Endothelial cell of umbilical vein (primary cell): ENCODE measurements around the gene ADAP1. TPM values are rescaled to one million over a fixed set of nuclear protein-coding genes. Genes with fewer than 3 reads are reported as not detected.

Experiments
- BruUV-seq: library from RNA; stranded (reverse); fragments of 400-500 nt; replicated peaks from 2 replicates; lab custom pipeline; 2021; lab: Mats Ljungman, UMichigan
- CTCF ChIA-PET: fragments of 300-600, 350-600 bp; sonication (Branson Sonifier 250); formaldehyde crosslinking; loops from one replicate; lab custom pipeline; 2021; ENCODE audit warnings: antibody characterized with exemption, inconsistent platforms; lab: Charles Lee
- POLR2A ChIA-PET: fragments of 300-600, 350-600 bp; sonication (Branson Sonifier 250); formaldehyde crosslinking; loops from one replicate; lab custom pipeline; 2021; ENCODE audit warnings: antibody characterized with exemption, inconsistent platforms; lab: Charles Lee
- DNase-seq: peaks from one replicate; pipeline ENCODE4 v3.0.0-alpha.2; 2011; ENCODE audit warnings: low read depth, low spot score
- FAIRE-seq: peaks from 2 replicates; lab custom pipeline; 2011; peaks lifted over from hg19 to GRCh38; lab: Jason Lieb, UNC
- H2AFZ ChIP-seq: 2 replicates; pipeline ENCODE4 v1.6.0; 2012; ENCODE audit warnings: low read depth, low read length, control low read depth, inconsistent platforms
- H3K27ac ChIP-seq: 2 replicates; pipeline ENCODE4 v1.5.1; 2011; ENCODE audit warnings: low read depth, mild to moderate bottlenecking, control low read depth, low read length, moderate library complexity; ENCODE audit not compliant: insufficient read depth
- H3K27me3 ChIP-seq, 2 experiments: 2 replicates each; pipeline versions ENCODE4 v1.6.0 to v1.6.1; 2011; ENCODE audit warnings: low read length in 2 of 2, mixed read lengths in 1 of 2; ENCODE audit not compliant: control insufficient read depth in 2 of 2, insufficient read depth in 2 of 2
- H3K36me3 ChIP-seq, 2 experiments: 2 replicates in 1 of 2; 3 replicates in 1 of 2; pipeline ENCODE4 v1.5.1; 2011; ENCODE audit warnings: low read length in 2 of 2, mild to moderate bottlenecking in 1 of 2, moderate library complexity in 1 of 2; ENCODE audit not compliant: control insufficient read depth in 2 of 2, insufficient read depth in 2 of 2; ENCODE audit errors: extremely low read depth in 1 of 2
- H3K4me1 ChIP-seq: 3 replicates; pipeline ENCODE4 v1.5.1; 2011; ENCODE audit warnings: mild to moderate bottlenecking, low read length; ENCODE audit not compliant: control insufficient read depth, insufficient read depth; ENCODE audit errors: extremely low read depth
- H3K4me2 ChIP-seq: 2 replicates; pipeline ENCODE4 v1.6.1; 2011; ENCODE audit warnings: low read length, control low read depth, mixed read lengths; ENCODE audit not compliant: insufficient read depth
- H3K4me3 ChIP-seq, 3 experiments: fragments of 200-600 bp in 1 of 3; sonication (generic), shearing (Covaris generic) in 1 of 3; replicated peaks in 1 of 3; 2 replicates each; pipeline ENCODE4 v1.5.1; 2011 to 2016; ENCODE audit warnings: control low read depth in 3 of 3, low read length in 3 of 3, mild to moderate bottlenecking in 2 of 3, inconsistent platforms in 1 of 3, low read depth in 1 of 3, moderate library complexity in 1 of 3; ENCODE audit not compliant: insufficient read depth in 1 of 3
- H3K79me2 ChIP-seq: 2 replicates; pipeline ENCODE4 v1.6.0; 2012; ENCODE audit warnings: low read length, inconsistent platforms; ENCODE audit not compliant: control insufficient read depth, insufficient read depth
- H3K9ac ChIP-seq: replicated peaks from 2 replicates; pipeline ENCODE3; 2011; ENCODE audit warnings: low read length, control low read depth; ENCODE audit not compliant: insufficient read depth; ENCODE audit errors: extremely low read depth
- H3K9me1 ChIP-seq: replicated peaks from 3 replicates; pipeline ENCODE4 v1.6.0; 2011; ENCODE audit warnings: mild to moderate bottlenecking, low read length; ENCODE audit not compliant: control insufficient read depth, insufficient read depth; ENCODE audit errors: extremely low read depth
- H3K9me3 ChIP-seq: replicated peaks from 2 replicates; pipeline ENCODE4 v1.5.1; 2012; ENCODE audit warnings: low read length, inconsistent platforms; ENCODE audit not compliant: control insufficient read depth, insufficient read depth
- H4K20me1 ChIP-seq: replicated peaks from 2 replicates; pipeline ENCODE3; 2011; ENCODE audit warnings: mild to moderate bottlenecking, low read length; ENCODE audit not compliant: control insufficient read depth, insufficient read depth; ENCODE audit errors: extremely low read depth
- CTCF ChIP-seq, 2 donors: IDR thresholded peaks; 1 replicate in 1 of 2; 2 replicates in 1 of 2; pipeline ENCODE4 v1.5.1; 2011; ENCODE audit warnings: low read length in 2 of 2, mild to moderate bottlenecking in 2 of 2, moderate library complexity in 2 of 2, control low read depth in 1 of 2, inconsistent platforms in 1 of 2, low read depth in 1 of 2; ENCODE audit not compliant: insufficient read depth in 1 of 2; ENCODE audit errors: extremely low read depth in 1 of 2
- EZH2 ChIP-seq: IDR thresholded peaks from 2 replicates; pipeline ENCODE4 v1.6.1; 2012; ENCODE audit warnings: borderline replicate concordance, low read depth, mild to moderate bottlenecking, moderate library complexity, low read length, inconsistent platforms; ENCODE audit not compliant: severe bottlenecking
- FOS ChIP-seq: IDR thresholded peaks from 2 replicates; pipeline ENCODE4 v1.6.1; 2011; ENCODE audit warnings: mild to moderate bottlenecking, low read length, moderate library complexity, borderline replicate concordance; ENCODE audit not compliant: insufficient read depth
- GATA2 ChIP-seq: IDR thresholded peaks from 2 replicates; pipeline ENCODE4 v1.7.0; 2011; ENCODE audit warnings: low read depth, mild to moderate bottlenecking, moderate library complexity, mixed read lengths, low read length; ENCODE audit not compliant: insufficient read length, insufficient read depth
- JUN ChIP-seq: IDR thresholded peaks from 2 replicates; pipeline ENCODE4 v1.6.1; 2011; ENCODE audit warnings: borderline replicate concordance, low read depth; ENCODE audit not compliant: insufficient read length, insufficient read depth
- MAX ChIP-seq: IDR thresholded peaks from 2 replicates; pipeline ENCODE4 v1.6.1; 2011; ENCODE audit not compliant: insufficient read depth, insufficient read length
- MYC ChIP-seq: IDR thresholded peaks from one replicate; pipeline ENCODE4 v1.6.1; 2011; ENCODE audit warnings: mild to moderate bottlenecking, low read depth, low read length
- POLR2A ChIP-seq: IDR thresholded peaks from 2 replicates; pipeline ENCODE4 v1.6.1; 2012; ENCODE audit warnings: low read depth, mild to moderate bottlenecking, control low read depth, low read length
- POLR2AphosphoS5 ChIP-seq: IDR thresholded peaks from 2 replicates; pipeline ENCODE4 v1.6.1; 2012; ENCODE audit warnings: low read depth, mild to moderate bottlenecking, control low read depth, low read length, moderate library complexity; ENCODE audit not compliant: insufficient read depth
- dilution Hi-C: fragments of 300-500 bp; cut with MboI; formaldehyde crosslinking; loops from one replicate; pipeline ENCODE4 v1.15.0; 2019; ENCODE audit warnings: low sequenced_read_pairs; ENCODE audit not compliant: extremely low pct_ligation_motif_present
- intact Hi-C: fragments of 100-400 bp; cut with micrococcal nuclease; formaldehyde crosslinking; loops from one replicate; pipeline ENCODE4 v1.10.0; 2022
- polyA plus RNA-seq, 4 experiments: library from polyadenylated mRNA; depleted of rRNA in 3 of 4; stranded (reverse) in 3 of 4; unstranded in 1 of 4; fragments of >200 nt; gene quantifications; 2 replicates each; pipeline versions ENCODE4 v1.2.1 to v1.2.3, GENCODE V29; 2011 to 2012; ENCODE audit warnings: missing spikeins in 1 of 4
- total RNA-seq: library from RNA; stranded (reverse); gene quantifications from 2 replicates; pipeline ENCODE4 v1.2.3, GENCODE V29; 2021

Gene ADAP1
- total and polyA plus RNA-seq, 2 donors (not counting 3 experiments of a cell fraction or from before 2014, with no cell fraction given), result 0.49 to 0.58 TPM

DNA sequence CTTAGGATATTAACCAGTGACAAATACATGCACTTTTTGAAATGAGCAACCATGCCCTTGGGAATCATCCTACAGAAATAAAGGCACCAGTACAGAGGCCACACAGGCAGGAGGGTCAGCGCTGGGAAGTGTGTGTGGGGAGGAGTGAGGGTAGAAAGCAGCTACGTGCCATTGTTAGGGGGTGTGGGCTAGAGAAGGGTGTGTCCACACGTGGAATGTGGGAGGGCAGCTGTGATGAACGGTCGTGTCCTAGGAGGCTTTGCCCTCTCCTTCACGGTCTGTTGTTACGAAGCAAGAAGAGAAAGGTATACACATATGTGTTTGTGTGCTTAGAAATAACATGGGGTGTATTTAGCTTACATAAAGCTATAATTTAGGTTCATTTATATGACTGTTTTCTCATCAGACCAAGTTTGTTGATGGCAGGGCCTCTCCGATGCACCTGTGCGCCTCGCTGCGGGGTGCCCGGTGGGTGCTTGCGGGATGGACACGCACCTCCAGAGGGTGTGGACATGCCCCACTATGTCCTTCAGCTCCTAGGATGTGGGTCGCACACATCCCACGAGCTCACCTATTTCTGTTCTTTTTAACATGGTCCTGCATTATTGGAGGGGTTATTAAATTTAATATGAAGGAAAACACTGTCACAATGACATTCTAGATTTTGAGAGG lies 95.0 kb downstream of the ADAP1 start:
- dilution Hi-C loops, result no loop called here
- Histone ChIP-seq H3K36me3 (peaks cover 9 to 42% of the 10 kb centered on the region in 2 experiments), H3K4me1 (no peaks in the 10 kb centered on the region), H3K27me3 (no peaks in the 10 kb centered on the region), H3K27ac (no peak overlapping the region), H3K9me3 (no peaks in the 10 kb centered on the region), H3K79me2 (no peaks in the 10 kb centered on the region), H4K20me1 (no peaks in the 10 kb centered on the region), H3K4me3 (no peak overlapping the region), H2AFZ (no peak overlapping the region), H3K9ac (no peak overlapping the region), H3K9me1 (no peaks in the 10 kb centered on the region), H3K4me2 (no peak overlapping the region)
- no peak for DNase-seq
- intact Hi-C loops, result no loop called here
- TF ChIP-seq POLR2AphosphoS5 (no peak), MYC (no peak), CTCF (IDR thresholded peaks at IDR 0.05; ENCODE audit: extremely low read depth in 1 of 2, insufficient read depth in 1 of 2, low read depth in 1 of 2, low read length in 2 of 2) (no peak), EZH2 (no peak), JUN (no peak), FOS (no peak), POLR2A (no peak), MAX (no peak), GATA2 (no peak)
- BruUV-seq, result no TSS peak
- CTCF ChIA-PET, result interaction anchor here (1.2 to 2.1 kb wide), 2 partner anchors 13 kb away, joined by 3 to 11 read pairs; no protein-coding TSS in a partner anchor
- POLR2A ChIA-PET, result no interaction called here
- no peak for FAIRE-seq
